Upper lobe of left lung (tissue), 4 donors: ENCODE results near the gene PLEKHF1.

ENCODE experiments used
- CTCF ChIP-seq, 6 experiments: fragments of 450-650 bp in 4 of 6; fragments of 200-600 bp in 2 of 6; sonication (generic) in 2 of 6; IDR thresholded peaks; one replicate each; pipeline ENCODE4 v1.5.1; 2016 to 2019; ENCODE audit warnings: antibody characterized with exemption in 6 of 6
- EP300 ChIP-seq, 4 donors: sonication (generic); formaldehyde crosslinking; IDR thresholded peaks; one replicate each; pipeline ENCODE4 v1.5.1; 2017; ENCODE audit warnings: antibody characterized with exemption in 4 of 4, control low read depth in 2 of 4

- TF ChIP-seq CTCF (IDR thresholded peaks at IDR 0.05) (no peak), EP300 (IDR thresholded peaks at IDR 0.05) (no peak)
These were observed 40.4 kb downstream of the PLEKHF1 start for GRCh38 chr19:29705706-29706105.
